Upper lobe of right lung (tissue), 1 donor: ENCODE data around the gene XRCC1. TPM values are rescaled to one million over a fixed set of nuclear protein-coding genes. Genes with fewer than 3 reads are reported as not detected.

ENCODE experiments used
- ATAC-seq: fragments of 200-7000 bp; cut with Tn5 transposase; one replicate; pipeline ENCODE4 v1.9.1; 2020; ENCODE audit warnings: mild to moderate bottlenecking, moderate library complexity
- DNase-seq: peaks from one replicate; pipeline ENCODE4 v3.0.0-alpha.2; 2020
- H3K27ac ChIP-seq: fragments of 200-600 bp; one replicate; pipeline ENCODE4 v1.8.0; 2022
- H3K27me3 ChIP-seq: fragments of 200-600 bp; one replicate; pipeline ENCODE4 v1.8.0; 2022; ENCODE audit warnings: mild to moderate bottlenecking
- H3K36me3 ChIP-seq: fragments of 200-600 bp; one replicate; pipeline ENCODE4 v1.8.0; 2022
- H3K4me1 ChIP-seq: fragments of 200-600 bp; one replicate; pipeline ENCODE4 v1.8.0; 2022
- H3K4me3 ChIP-seq: fragments of 200-600 bp; one replicate; pipeline ENCODE4 v1.8.0; 2022; ENCODE audit warnings: mild to moderate bottlenecking
- H3K9me3 ChIP-seq: fragments of 200-600 bp; one replicate; pipeline ENCODE4 v1.8.0; 2022
- CTCF ChIP-seq: fragments of 200-600 bp; IDR thresholded peaks from one replicate; pipeline ENCODE4 v1.8.0; 2022; ENCODE audit warnings: antibody characterized with exemption
- intact Hi-C: fragments of 100-400 bp; cut with DNase I; formaldehyde crosslinking; loops from one replicate; pipeline ENCODE4 v1.11.0; 2022
- total RNA-seq: library from RNA; stranded (reverse); fragmentation: NEBNext Ultra II Directional; extraction: Animal tissue kit (Norgen Biotek cat#: 25700); gene quantifications from one replicate; pipeline ENCODE4 v1.2.1, GENCODE V29; 2021
- donor health status: DM: no; HTN: yes; CAD: no; lungs with severe emphysema.

XRCC1 gene
- total RNA-seq, 1 donor from 2014 or later, result 23.8 TPM

DNA sequence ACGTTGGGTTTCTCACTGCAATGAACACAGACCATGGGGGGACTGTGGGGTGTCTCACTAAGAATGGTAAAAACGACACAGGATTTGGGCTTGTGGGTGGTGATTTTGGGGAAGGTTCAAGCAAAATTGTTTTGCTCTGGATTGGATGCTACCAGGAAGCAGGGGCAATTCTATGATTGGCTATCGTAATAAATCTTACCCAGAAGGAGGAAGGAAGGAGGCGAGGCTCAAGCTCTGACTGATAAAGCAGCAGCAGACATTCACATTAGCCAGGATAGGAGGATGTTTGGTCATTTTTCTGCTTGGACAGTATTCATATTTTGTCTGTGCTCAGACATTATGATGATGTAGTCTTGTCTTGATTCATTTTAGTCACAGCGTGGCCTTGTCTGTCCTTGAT lies 22.5 kb upstream of the XRCC1 start:
- ATAC-seq (no peak), DNase-seq (no peak)
- H3K4me3 ChIP-seq, result no peak overlapping the region
- no peaks in the 10 kb centered on the region for H3K9me3 ChIP-seq
- intact Hi-C loops, result no loop called here
- H3K27me3 ChIP-seq, result no peaks in the 10 kb centered on the region
- H3K4me1 ChIP-seq, result peaks cover 28% of the 10 kb centered on the region
- TF ChIP-seq CTCF, result no peak
- H3K27ac ChIP-seq, result no peak overlapping the region
- H3K36me3 ChIP-seq, result peaks cover 54% of the 10 kb centered on the region

DNA sequence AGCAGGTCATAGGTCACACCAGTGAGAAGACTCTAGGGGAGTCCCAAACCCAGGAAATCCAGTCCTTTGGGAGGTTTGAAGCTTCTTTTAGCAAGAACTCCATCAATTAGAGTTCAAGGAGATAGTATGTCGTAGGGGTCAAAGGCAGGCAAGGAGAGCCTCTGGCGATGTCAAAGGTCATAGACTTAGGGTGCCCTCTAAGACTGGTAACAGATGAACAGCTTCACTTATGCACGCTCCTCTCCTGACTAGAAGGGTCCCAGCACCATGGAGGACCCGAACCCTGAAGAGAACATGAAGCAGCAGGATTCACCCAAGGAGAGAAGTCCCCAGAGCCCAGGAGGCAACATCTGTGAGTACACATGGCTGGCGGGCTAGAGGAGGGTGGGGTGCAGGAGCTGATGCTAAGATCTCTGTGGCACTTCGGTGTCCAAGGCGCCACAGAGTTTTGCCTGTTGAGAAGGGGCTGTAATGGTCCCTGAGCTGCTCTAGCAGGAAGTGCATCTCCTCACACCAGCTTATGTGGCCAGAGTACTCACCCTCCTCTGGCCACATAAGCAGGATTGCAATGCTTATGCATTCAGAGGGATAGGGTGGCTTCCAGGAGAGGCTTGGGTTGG lies 21.6 kb upstream of the XRCC1 start:
- no peaks in the 10 kb centered on the region for H3K27me3 ChIP-seq
- no peak for TF ChIP-seq CTCF
- peak overlapping the region; percentile 99 for H3K27ac ChIP-seq
- peak overlapping the region; percentile 75 for H3K4me3 ChIP-seq
- intact Hi-C loops, result no loop called here
- peaks cover 28% of the 10 kb centered on the region for H3K4me1 ChIP-seq
- ATAC-seq, result no peak
- DNase-seq, result no peak
- peaks cover 54% of the 10 kb centered on the region for H3K36me3 ChIP-seq
- H3K9me3 ChIP-seq, result no peaks in the 10 kb centered on the region

DNA sequence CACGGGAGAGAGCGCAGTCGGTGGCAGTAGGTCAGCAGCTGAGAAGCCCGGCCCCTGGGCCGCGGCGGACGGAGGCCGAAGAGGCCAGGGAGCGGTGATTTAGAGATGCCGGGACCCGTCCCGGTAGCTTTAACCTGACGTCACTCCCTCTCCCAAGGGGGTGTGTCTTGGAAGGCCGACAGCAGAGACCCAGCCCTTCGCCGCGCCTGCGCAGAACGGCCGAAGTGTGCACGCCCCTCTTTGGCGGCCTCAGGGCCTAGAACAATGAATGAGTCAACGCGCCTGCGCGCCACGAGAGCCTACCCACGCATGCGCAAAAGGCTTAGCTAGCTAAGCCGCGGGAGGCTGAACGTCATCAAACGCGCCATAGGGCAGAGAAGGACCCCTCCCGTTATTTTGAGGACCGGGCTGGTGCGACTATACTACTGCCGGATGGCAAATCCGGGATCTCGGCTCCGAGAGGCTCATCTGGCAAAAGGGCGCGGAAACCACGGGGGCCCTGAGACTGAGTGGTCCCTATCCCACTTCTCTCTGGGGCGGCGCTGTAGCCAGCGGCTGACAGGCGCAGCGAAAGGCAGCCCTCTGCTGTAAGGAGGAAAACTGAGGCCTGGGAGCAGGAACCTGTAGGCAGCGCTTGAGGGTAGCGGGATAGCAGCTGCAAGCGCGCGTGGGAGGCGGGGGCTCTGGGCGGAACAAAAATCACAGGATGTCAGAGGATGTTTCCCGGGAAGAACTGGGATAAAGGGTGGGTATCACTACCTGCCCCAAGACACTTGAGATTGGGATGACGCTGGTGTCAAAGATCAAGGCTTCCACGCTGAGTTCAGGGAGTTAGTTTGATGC lies 20.9 kb upstream of the XRCC1 start, which contains the start of the genes IRGQ and ZNF576:
IRGQ (minus strand) TSS at position 136 of the 843 bp plus-strand sequence. CDS start 796 bp downstream, outside the sequence.
ZNF576 (plus strand) TSS at position 597 of the 843 bp plus-strand sequence. CDS start 514 bp downstream, outside the sequence.
- no peak for TF ChIP-seq CTCF
- Histone ChIP-seq H3K4me3 (peak within 1 kb of the TSS; percentile 75), H3K36me3 (peaks cover 53% of the 10 kb centered on the region), H3K27me3 (no peaks in the 10 kb centered on the region), H3K4me1 (peaks cover 28% of the 10 kb centered on the region), H3K9me3 (no peaks in the 10 kb centered on the region), H3K27ac (peak within 1 kb of the TSS; percentile 99)
- intact Hi-C loops, result no loop called here
- peak; percentile 100 for DNase-seq
- peak; percentile 90 for ATAC-seq

DNA sequence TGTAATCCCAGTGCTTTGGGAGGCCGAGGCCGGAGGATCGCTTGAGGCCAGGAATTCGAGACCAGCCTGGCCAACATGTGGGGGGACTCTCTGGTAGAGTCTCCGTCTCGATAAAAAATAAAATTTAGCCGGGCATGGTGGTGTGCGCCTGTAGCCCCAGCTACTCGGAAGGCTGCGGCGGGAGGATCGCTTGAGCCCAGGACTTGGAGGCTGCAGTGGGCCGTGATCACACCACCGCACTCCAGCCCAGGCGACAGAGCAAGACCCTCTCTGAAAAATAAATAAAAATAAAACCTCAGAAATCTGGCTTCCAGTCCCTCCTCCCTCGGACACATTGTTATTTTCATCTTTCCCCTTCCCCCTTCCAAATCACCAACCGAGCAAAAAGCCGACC lies 20.3 kb upstream of the XRCC1 start:
- no peak for DNase-seq
- H3K27ac ChIP-seq, result peak overlapping the region; percentile 99

More for the DNA sequence above, 20.3 kb upstream of the XRCC1 start:
- H3K4me3 ChIP-seq, result peak overlapping the region; percentile 75
- H3K9me3 ChIP-seq, result no peaks in the 10 kb centered on the region
- no peak for ATAC-seq
- intact Hi-C loops, result no loop called here
- peaks cover 28% of the 10 kb centered on the region for H3K4me1 ChIP-seq
- TF ChIP-seq CTCF, result no peak
- H3K36me3 ChIP-seq, result peaks cover 53% of the 10 kb centered on the region
- H3K27me3 ChIP-seq, result no peaks in the 10 kb centered on the region
